Panc1 (cell line): Measurements from ENCODE around the gene FBXW4. TPM values are rescaled to one million over a fixed set of nuclear protein-coding genes. Genes with fewer than 3 reads are reported as not detected.

Experiments
- ATAC-seq: fragments of 200-7000 bp; cut with Tn5 transposase; 2 replicates; pipeline ENCODE4 v1.9.1; 2020; ENCODE audit warnings: mild to moderate bottlenecking, moderate library complexity
- BruUV-seq: library from RNA; stranded (reverse); fragments of 400-500 nt; replicated peaks from 2 replicates; lab custom pipeline; 2021; lab: Mats Ljungman, UMichigan
- CTCF ChIA-PET: fragments of 300-600 bp; sonication (Branson Sonifier 250); formaldehyde crosslinking; loops from one replicate; lab custom pipeline; 2022; ENCODE audit warnings: antibody characterized with exemption; lab: Charles Lee
- POLR2A ChIA-PET: fragments of 300-600 bp; sonication (Branson Sonifier 250); formaldehyde crosslinking; loops from one replicate; lab custom pipeline; 2022; ENCODE audit warnings: antibody characterized with exemption; lab: Charles Lee
- DNase-seq: peaks from one replicate; pipeline ENCODE4 v3.0.0-alpha.2; 2010; ENCODE audit warnings: low read depth, low spot score
- H3K27ac ChIP-seq: 2 replicates; pipeline ENCODE4 v1.5.1; 2011; ENCODE audit warnings: mild to moderate bottlenecking, low read length, inconsistent platforms
- H3K27me3 ChIP-seq: fragments of 200-500 bp; sonication (Bioruptor generic); 2 replicates; pipeline ENCODE4 v1.6.0; 2014; ENCODE audit warnings: low read length, inconsistent platforms; ENCODE audit not compliant: control insufficient read depth, insufficient read depth
- H3K36me3 ChIP-seq: fragments of 200-500 bp; sonication (Bioruptor generic); 2 replicates; pipeline ENCODE4 v1.5.1; 2014; ENCODE audit warnings: inconsistent platforms, mild to moderate bottlenecking, low read length, moderate library complexity; ENCODE audit not compliant: control insufficient read depth, insufficient read depth
- H3K4me1 ChIP-seq: 2 replicates; pipeline ENCODE4 v1.5.1; 2011; ENCODE audit warnings: inconsistent platforms, mild to moderate bottlenecking, low read length, moderate library complexity; ENCODE audit not compliant: control insufficient read depth, insufficient read depth
- H3K4me3 ChIP-seq, 2 experiments: 2 replicates each; pipeline ENCODE4 v1.5.1; 2011 to 2012; ENCODE audit warnings: low read depth in 2 of 2, low read length in 2 of 2, mild to moderate bottlenecking in 2 of 2, inconsistent platforms in 1 of 2, moderate library complexity in 1 of 2
- H3K9me3 ChIP-seq: fragments of 200-500 bp; sonication (Bioruptor generic); 2 replicates; pipeline ENCODE4 v1.5.1; 2014; ENCODE audit warnings: low read depth, mild to moderate bottlenecking, inconsistent platforms, low read length, moderate library complexity; ENCODE audit not compliant: control insufficient read depth, insufficient read depth
- CTCF ChIP-seq: fragments of 450-650 bp; IDR thresholded peaks from 2 replicates; pipeline ENCODE4 v1.5.1; 2017; ENCODE audit warnings: mild to moderate bottlenecking
- POLR2AphosphoS5 ChIP-seq: IDR thresholded peaks from 2 replicates; pipeline ENCODE4 v1.6.1; 2012; ENCODE audit warnings: mild to moderate bottlenecking, low read depth, low read length, moderate library complexity
- REST ChIP-seq, 2 experiments: IDR thresholded peaks; 2 replicates each; pipeline ENCODE4 v1.6.1; 2011 to 2012; ENCODE audit warnings: low read depth in 2 of 2, control low read depth in 1 of 2, low read length in 1 of 2, mild to moderate bottlenecking in 1 of 2, moderate library complexity in 1 of 2; ENCODE audit not compliant: insufficient read depth in 1 of 2
- SIN3A ChIP-seq: IDR thresholded peaks from 2 replicates; pipeline ENCODE4 v1.6.1; 2012; ENCODE audit warnings: low read depth, mild to moderate bottlenecking, low read length, moderate library complexity, borderline replicate concordance; ENCODE audit not compliant: insufficient read depth
- TCF7L2 ChIP-seq: IDR thresholded peaks from 2 replicates; pipeline ENCODE4 v1.6.1; 2011; ENCODE audit warnings: mild to moderate bottlenecking, low read depth, low read length, inconsistent platforms
- in situ Hi-C: cut with HindIII; loops from 2 replicates; pipeline ENCODE4 v1.10.0; 2016; ENCODE audit warnings: low sequenced_read_pairs, low pct_unique_long_range_greater_than_20kb
- intact Hi-C: fragments of 100-400 bp; cut with micrococcal nuclease; formaldehyde crosslinking; loops from one replicate; pipeline ENCODE4 v1.10.0; 2022; ENCODE audit not compliant: unreplicated experiment
- total RNA-seq: library from RNA; stranded (reverse); gene quantifications from one replicate; pipeline ENCODE4 v1.2.1, GENCODE V29; 2021; ENCODE audit not compliant: unreplicated experiment

The FBXW4 gene
- total RNA-seq, 1 experiment from 2014 or later: 61.5 TPM

- DNase-seq (no peak), ATAC-seq (no peak)
- in situ Hi-C loops (no loop called here), intact Hi-C loops (no loop called here)
- H3K27me3 ChIP-seq: peaks cover 7% of the 10 kb centered on the region
- no peaks in the 10 kb centered on the region for H3K4me1 ChIP-seq
- no peak overlapping the region for H3K27ac ChIP-seq
- H3K36me3 ChIP-seq: no peaks in the 10 kb centered on the region
- H3K9me3 ChIP-seq: no peaks in the 10 kb centered on the region
- POLR2A ChIA-PET: no interaction called here
- CTCF ChIA-PET: interaction anchor here (0.6 kb wide), 1 partner anchor 264 kb away, joined by 4 read pairs; no protein-coding TSS in a partner anchor
- no TSS peak for BruUV-seq
- TF ChIP-seq REST (IDR thresholded peaks at IDR 0.05; ENCODE audit: insufficient read depth in 1 of 2, low read depth in 2 of 2, low read length in 1 of 2): no peak
- no peak for TF ChIP-seq SIN3A
- no peak for TF ChIP-seq POLR2AphosphoS5
- TF ChIP-seq TCF7L2: no peak
- TF ChIP-seq CTCF: no peak
- no peak overlapping the region for H3K4me3 ChIP-seq
Observed at GRCh38 chr10:101563497-101564040, 131.4 kb downstream of the FBXW4 start.

GRCh38 chr10:101563007-101563406, 132.0 kb downstream of the FBXW4 start:
- H3K36me3 ChIP-seq: no peaks in the 10 kb centered on the region
- no peak overlapping the region for H3K4me3 ChIP-seq
- no peaks in the 10 kb centered on the region for H3K9me3 ChIP-seq
- ChIA-PET POLR2A (no interaction called here), CTCF (interaction anchor here (0.6 kb wide), 1 partner anchor 263 kb away, joined by 4 read pairs; no protein-coding TSS in a partner anchor)
- no peak for DNase-seq
- ATAC-seq: no peak
- H3K4me1 ChIP-seq: no peaks in the 10 kb centered on the region
- intact Hi-C loops: no loop called here
- TF ChIP-seq TCF7L2 (no peak), SIN3A (no peak), CTCF (no peak), POLR2AphosphoS5 (no peak), REST (IDR thresholded peaks at IDR 0.05; ENCODE audit: insufficient read depth in 1 of 2, low read depth in 2 of 2, low read length in 1 of 2) (no peak)
- no peak overlapping the region for H3K27ac ChIP-seq
- BruUV-seq: no TSS peak
- peaks cover 7% of the 10 kb centered on the region for H3K27me3 ChIP-seq
- in situ Hi-C loops: no loop called here
